Stomach (tissue), 9 donors: ENCODE results near the gene MMP25. TPM values are rescaled to one million over a fixed set of nuclear protein-coding genes. Genes with fewer than 3 reads are reported as not detected.

ENCODE experiments used
- DNase-seq, 2 donors: peaks; one replicate each; pipeline versions ENCODE4 v3.0.0 to v3.0.0-alpha.2; 2013 to 2019
- H3K27ac ChIP-seq, 5 donors: fragments of 200-600 bp in 4 of 5; sonication (generic) in 4 of 5; one replicate each; pipeline ENCODE4 v1.5.1; 2013 to 2019; ENCODE audit warnings: mild to moderate bottlenecking in 1 of 5, moderate library complexity in 1 of 5
- H3K27me3 ChIP-seq, 3 donors: fragments of 200-600 bp; sonication (generic); one replicate each; pipeline ENCODE4 v1.5.1; 2017 to 2019; ENCODE audit warnings: mixed run types in 1 of 3
- H3K36me3 ChIP-seq, 4 donors: fragments of 200-600 bp; sonication (generic); 1 replicate in 3 of 4; 2 replicates in 1 of 4; pipeline ENCODE4 v1.5.1; 2016 to 2019
- H3K4me1 ChIP-seq, 4 donors: fragments of 200-600 bp; sonication (generic); one replicate each; pipeline ENCODE4 v1.5.1; 2016 to 2019
- H3K4me3 ChIP-seq, 4 donors: fragments of 200-600 bp; sonication (generic) in 3 of 4; one replicate each; pipeline ENCODE4 v1.5.1; 2016 to 2019; ENCODE audit warnings: mild to moderate bottlenecking in 1 of 4
- H3K9me3 ChIP-seq, 4 donors: fragments of 200-600 bp; sonication (generic); one replicate each; pipeline ENCODE4 v1.5.1; 2016 to 2019
- EP300 ChIP-seq: sonication (generic); formaldehyde crosslinking; IDR thresholded peaks from one replicate; pipeline ENCODE4 v1.6.1; 2017; ENCODE audit warnings: antibody characterized with exemption
- POLR2A ChIP-seq, 4 donors: fragments of 450-650 bp; IDR thresholded peaks; one replicate each; pipeline ENCODE4 v1.6.1; 2016; ENCODE audit warnings: antibody characterized with exemption in 4 of 4, control low read depth in 2 of 4, mild to moderate bottlenecking in 1 of 4, moderate library complexity in 1 of 4
- POLR2AphosphoS5 ChIP-seq, 3 donors: sonication (generic); formaldehyde crosslinking; IDR thresholded peaks; one replicate each; pipeline ENCODE4 v1.6.1; 2016; ENCODE audit warnings: antibody characterized with exemption in 3 of 3
- WGBS, 5 donors: extraction: QIAGEN DNeasy Blood & Tissue Kit in 3 of 5; methylation state at CpG; one replicate each; pipeline versions ENCODE4 v1.1.5 to v1.1.7; 2013 to 2018; 5-methylcytosine and 5-hydroxymethylcytosine counted together
- intact Hi-C: fragments of 100-400 bp; cut with DNase I; formaldehyde crosslinking; loops from one replicate; pipeline ENCODE4 v1.15.1; 2023; ENCODE audit warnings: low total_unique reads
- polyA plus RNA-seq, 3 donors: library from polyadenylated mRNA; stranded (reverse); fragments of 200-250 nt; gene quantifications; one replicate each; pipeline ENCODE4 v1.2.3, GENCODE V29; 2013
- total RNA-seq, 5 donors: library from RNA; depleted of rRNA; stranded (reverse); fragments of >200 nt; gene quantifications; one replicate each; pipeline versions ENCODE4 v1.1.0 to v1.2.3, GENCODE V29; 2014 to 2016
- TF ChIP-seq, protein P1 (sequence below), 7 experiments: fragments of 450-650 bp in 4 of 7; fragments of 200-600 bp in 3 of 7; sonication (generic) in 3 of 7; IDR thresholded peaks; one replicate each; pipeline ENCODE4 v1.5.1; 2016 to 2019; ENCODE audit warnings: antibody characterized with exemption in 7 of 7, control low read depth in 2 of 7, mild to moderate bottlenecking in 1 of 7
- donor health status: healthy with polysubstance abuse.
- donor health status: Bipolar disorder and iron deficiency.
- donor health status: healthy.

The MMP25 gene
- total and polyA plus RNA-seq, 8 donors = 0.48 to 2.9 (median 1.1) TPM; not detected in 3

DNA sequence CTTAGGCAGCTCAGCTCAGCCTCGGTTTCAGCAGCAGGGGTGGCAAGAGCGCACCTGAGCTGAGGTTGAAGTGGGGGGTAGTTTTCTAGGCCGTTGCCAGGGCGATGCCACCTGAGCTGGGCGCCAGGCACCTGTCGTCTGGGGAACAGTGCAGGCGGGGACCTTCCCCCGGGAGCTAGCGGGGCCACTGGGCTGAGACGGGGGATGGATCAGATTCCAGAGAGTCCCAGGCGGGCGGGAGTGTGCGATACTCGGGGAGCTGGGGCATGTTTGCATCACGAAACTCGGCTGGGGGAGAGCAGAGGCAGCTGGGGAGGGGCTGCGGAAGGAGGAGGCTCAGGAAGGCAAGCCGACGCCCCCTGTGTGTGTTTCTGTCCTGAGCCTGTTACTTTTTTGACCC, 34.1 kb upstream of the MMP25 start:
- Histone ChIP-seq H3K4me1 (peaks cover 30 to 52% (median 31%) of the 10 kb centered on the region in 4 donors), H3K36me3 (no peaks in the 10 kb centered on the region), H3K4me3 (no peak overlapping the region), H3K9me3 (no peaks in the 10 kb centered on the region), H3K27me3 (peaks cover 5 to 87% (median 52%) of the 10 kb centered on the region in 3 donors), H3K27ac (no peak overlapping the region)
- WGBS, 5 donors = 8 to 20% (median 15%) methylated on average over 9 to 19 of the region's 19 CpGs
- intact Hi-C loops = no loop called here
- TF ChIP-seq EP300 = no peak
- no peak for TF ChIP-seq POLR2AphosphoS5 (IDR thresholded peaks at IDR 0.05)
- TF ChIP-seq, protein P1, sequence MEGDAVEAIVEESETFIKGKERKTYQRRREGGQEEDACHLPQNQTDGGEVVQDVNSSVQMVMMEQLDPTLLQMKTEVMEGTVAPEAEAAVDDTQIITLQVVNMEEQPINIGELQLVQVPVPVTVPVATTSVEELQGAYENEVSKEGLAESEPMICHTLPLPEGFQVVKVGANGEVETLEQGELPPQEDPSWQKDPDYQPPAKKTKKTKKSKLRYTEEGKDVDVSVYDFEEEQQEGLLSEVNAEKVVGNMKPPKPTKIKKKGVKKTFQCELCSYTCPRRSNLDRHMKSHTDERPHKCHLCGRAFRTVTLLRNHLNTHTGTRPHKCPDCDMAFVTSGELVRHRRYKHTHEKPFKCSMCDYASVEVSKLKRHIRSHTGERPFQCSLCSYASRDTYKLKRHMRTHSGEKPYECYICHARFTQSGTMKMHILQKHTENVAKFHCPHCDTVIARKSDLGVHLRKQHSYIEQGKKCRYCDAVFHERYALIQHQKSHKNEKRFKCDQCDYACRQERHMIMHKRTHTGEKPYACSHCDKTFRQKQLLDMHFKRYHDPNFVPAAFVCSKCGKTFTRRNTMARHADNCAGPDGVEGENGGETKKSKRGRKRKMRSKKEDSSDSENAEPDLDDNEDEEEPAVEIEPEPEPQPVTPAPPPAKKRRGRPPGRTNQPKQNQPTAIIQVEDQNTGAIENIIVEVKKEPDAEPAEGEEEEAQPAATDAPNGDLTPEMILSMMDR (IDR thresholded peaks at IDR 0.05) = no peak
- TF ChIP-seq POLR2A (IDR thresholded peaks at IDR 0.05) = no peak
- peak in 1 of 2 donors; percentile 79 for DNase-seq

DNA sequence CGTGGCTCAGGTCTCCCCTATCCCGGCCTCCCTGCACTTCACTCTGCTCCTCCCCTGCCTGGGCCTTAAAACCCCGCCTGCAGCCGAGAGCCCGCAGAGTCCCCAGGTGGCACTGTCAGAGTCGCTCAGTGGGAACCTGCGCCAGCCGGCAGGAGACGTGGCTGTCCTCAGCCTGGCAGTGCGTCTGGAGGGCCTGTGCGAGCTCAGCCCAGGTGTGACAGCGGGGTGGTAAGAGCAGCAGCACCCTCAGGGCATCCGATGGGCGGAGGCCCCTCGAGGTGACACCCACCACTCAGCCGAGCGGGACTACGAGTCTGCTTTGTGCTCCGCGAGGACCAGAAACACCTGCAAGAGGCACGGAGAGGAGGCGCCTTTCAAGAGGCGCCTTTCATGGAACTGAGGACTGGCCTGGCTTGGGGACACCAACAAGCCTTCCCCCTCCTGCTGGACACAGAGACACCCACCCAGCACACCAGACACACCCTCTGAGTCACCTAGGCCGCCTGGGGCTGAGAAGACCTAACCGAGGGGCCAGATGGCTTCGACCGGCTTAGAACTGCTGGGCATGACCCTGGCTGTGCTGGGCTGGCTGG, 33.4 kb upstream of the MMP25 start, which contains the start of gene CLDN9:
Gene CLDN9 (plus strand): TSS at position 96 of the 593 bp plus-strand sequence. CDS start 440 bp downstream, at position 536.
- H3K27ac ChIP-seq = no peak within 1 kb of the TSS
- H3K9me3 ChIP-seq = no peaks in the 10 kb centered on the region
- WGBS, 5 donors = 31 to 52% (median 38%) methylated on average over 18 to 27 of the region's 27 CpGs
- H3K27me3 ChIP-seq = peaks cover 5 to 87% (median 59%) of the 10 kb centered on the region in 3 donors
- intact Hi-C loops = no loop called here
- no peak within 1 kb of the TSS for H3K4me3 ChIP-seq
- peak; percentile 61 to 87 for DNase-seq
- H3K4me1 ChIP-seq = peaks cover 24 to 48% (median 30%) of the 10 kb centered on the region in 4 donors
- TF ChIP-seq POLR2A (IDR thresholded peaks at IDR 0.05) (no peak), POLR2AphosphoS5 (IDR thresholded peaks at IDR 0.05) (no peak), EP300 (no peak)
- TF ChIP-seq, protein P1 (IDR thresholded peaks at IDR 0.05) = no peak
- H3K36me3 ChIP-seq = no peaks in the 10 kb centered on the region

DNA sequence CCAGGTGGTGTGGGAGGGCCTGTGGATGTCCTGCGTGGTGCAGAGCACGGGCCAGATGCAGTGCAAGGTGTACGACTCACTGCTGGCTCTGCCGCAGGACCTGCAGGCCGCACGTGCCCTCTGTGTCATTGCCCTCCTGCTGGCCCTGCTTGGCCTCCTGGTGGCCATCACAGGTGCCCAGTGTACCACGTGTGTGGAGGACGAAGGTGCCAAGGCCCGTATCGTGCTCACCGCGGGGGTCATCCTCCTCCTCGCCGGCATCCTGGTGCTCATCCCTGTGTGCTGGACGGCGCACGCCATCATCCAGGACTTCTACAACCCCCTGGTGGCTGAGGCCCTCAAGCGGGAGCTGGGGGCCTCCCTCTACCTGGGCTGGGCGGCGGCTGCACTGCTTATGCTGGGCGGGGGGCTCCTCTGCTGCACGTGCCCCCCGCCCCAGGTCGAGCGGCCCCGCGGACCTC, 32.8 kb upstream of the MMP25 start:
- TF ChIP-seq EP300 (no peak), POLR2AphosphoS5 (IDR thresholded peaks at IDR 0.05) (no peak), POLR2A (IDR thresholded peaks at IDR 0.05) (no peak)
- TF ChIP-seq, protein P1 (IDR thresholded peaks at IDR 0.05) = no peak
- H3K27me3 ChIP-seq = peaks cover 5 to 87% (median 60%) of the 10 kb centered on the region in 3 donors
- DNase-seq = no peak
- intact Hi-C loops = no loop called here
- no peak overlapping the region for H3K4me3 ChIP-seq
- H3K9me3 ChIP-seq = no peaks in the 10 kb centered on the region
- H3K4me1 ChIP-seq = peaks cover 18 to 48% (median 32%) of the 10 kb centered on the region in 4 donors
- H3K36me3 ChIP-seq = no peaks in the 10 kb centered on the region
- no peak overlapping the region for H3K27ac ChIP-seq
- WGBS, 5 donors = 65 to 84% (median 75%) methylated on average over 13 to 27 of the region's 27 CpGs

DNA sequence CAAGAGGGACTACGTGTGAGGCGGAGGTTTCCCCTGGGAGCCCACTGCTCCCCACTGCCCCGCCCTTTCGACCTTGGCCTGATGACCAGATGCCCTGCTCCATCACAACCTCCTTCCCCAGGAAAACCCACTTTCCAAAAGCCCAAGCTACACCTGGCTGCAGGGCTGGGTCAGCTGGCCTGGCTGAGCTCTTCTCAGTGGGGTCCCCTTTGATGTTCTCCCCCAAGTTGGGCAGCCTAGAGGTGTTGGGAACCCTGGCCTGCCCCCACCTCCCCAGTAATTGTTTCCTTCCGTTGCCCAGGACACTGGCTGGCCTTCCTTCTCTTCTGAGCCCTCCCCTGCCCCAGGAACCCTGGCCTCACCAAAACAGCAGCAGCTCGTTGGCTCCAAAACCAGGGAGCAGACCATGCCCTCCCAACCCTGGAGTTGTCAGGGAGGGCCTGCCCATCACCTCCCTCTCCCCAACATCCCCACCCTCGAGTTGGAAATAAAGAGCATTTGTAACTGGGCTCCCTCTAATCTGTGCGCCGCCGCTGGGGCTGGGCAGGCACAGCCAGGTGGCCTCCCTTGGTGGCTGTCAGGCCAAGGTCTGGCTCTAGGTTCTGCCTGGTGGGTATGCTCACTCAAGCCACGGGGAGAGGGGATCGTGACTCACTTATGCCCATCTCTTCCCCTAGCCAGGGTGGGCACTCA, 32.2 kb upstream of the MMP25 start:
- H3K27ac ChIP-seq = no peak overlapping the region
- intact Hi-C loops = no loop called here
- H3K4me3 ChIP-seq = no peak overlapping the region
- H3K36me3 ChIP-seq = no peaks in the 10 kb centered on the region
- H3K9me3 ChIP-seq = no peaks in the 10 kb centered on the region
- H3K4me1 ChIP-seq = peaks cover 15 to 48% (median 35%) of the 10 kb centered on the region in 4 donors
- 49 to 53% (median 50%) methylated on average over 7 to 12 of the region's 12 CpGs for WGBS, 5 donors
- peaks cover 5 to 87% (median 59%) of the 10 kb centered on the region in 3 donors for H3K27me3 ChIP-seq
- TF ChIP-seq, protein P1 (IDR thresholded peaks at IDR 0.05) = no peak
- TF ChIP-seq POLR2AphosphoS5 (IDR thresholded peaks at IDR 0.05) = no peak
- no peak for TF ChIP-seq POLR2A (IDR thresholded peaks at IDR 0.05)
- no peak for TF ChIP-seq EP300
- no peak for DNase-seq
